Subcutaneous abdominal adipose tissue (tissue), 5 donors: ENCODE measurements around the gene CNTN4.
A peak's percentile ranks its signal among the peaks of the same experiment; 100 is the strongest.

Experiments
- H3K27ac ChIP-seq: one replicate; pipeline ENCODE4 v1.7.0; 2013; ENCODE audit warnings: low read depth, mild to moderate bottlenecking, inconsistent platforms, low read length, moderate library complexity
- H3K27me3 ChIP-seq, 5 donors: one replicate each; pipeline ENCODE4 v1.7.0; 2013; ENCODE audit warnings: low read length in 5 of 5, inconsistent platforms in 1 of 5; ENCODE audit not compliant: control insufficient read depth in 5 of 5, insufficient read depth in 4 of 5
- H3K36me3 ChIP-seq, 5 donors: one replicate each; pipeline ENCODE4 v1.7.0; 2013; ENCODE audit warnings: low read length in 5 of 5; ENCODE audit not compliant: control insufficient read depth in 5 of 5, insufficient read depth in 5 of 5
- H3K4me1 ChIP-seq, 5 donors: one replicate each; pipeline ENCODE4 v1.7.0; 2013; ENCODE audit warnings: low read length in 5 of 5, mild to moderate bottlenecking in 3 of 5, moderate library complexity in 1 of 5; ENCODE audit not compliant: control insufficient read depth in 5 of 5, insufficient read depth in 5 of 5
- H3K4me3 ChIP-seq, 5 donors: one replicate each; pipeline ENCODE4 v1.7.0; 2013; ENCODE audit warnings: low read length in 5 of 5, low read depth in 1 of 5
- H3K9ac ChIP-seq, 5 donors: one replicate each; pipeline ENCODE4 v1.7.0; 2013; ENCODE audit warnings: low read length in 5 of 5, mild to moderate bottlenecking in 4 of 5, moderate library complexity in 3 of 5
- H3K9me3 ChIP-seq, 5 donors: one replicate each; pipeline ENCODE4 v1.7.0; 2013; ENCODE audit warnings: low read length in 5 of 5; ENCODE audit not compliant: control insufficient read depth in 5 of 5
- donor health status: healthy.
- donor health status: healthy.
- donor health status: healthy.
- donor health status: healthy.
- donor health status: healthy.

Gene CNTN4

DNA sequence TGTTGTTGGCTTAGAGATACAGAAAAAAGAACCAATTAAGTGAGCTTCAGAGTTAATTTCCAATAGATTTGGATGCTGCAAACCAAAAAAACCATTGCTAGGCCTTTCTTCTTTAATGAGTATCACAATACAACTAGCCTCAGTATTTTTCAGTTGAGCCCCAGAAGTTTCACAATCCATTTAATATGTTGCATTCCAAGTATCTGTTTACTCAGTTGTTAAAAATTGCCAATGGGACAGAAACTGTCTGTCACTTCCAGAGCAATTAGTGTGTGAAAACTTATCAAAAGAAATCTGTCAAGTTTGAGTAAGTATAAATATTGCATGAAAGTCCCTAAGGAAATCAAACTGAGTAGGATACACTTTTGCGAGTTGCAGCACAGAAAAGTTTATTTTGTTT lies 763.7 kb downstream of the CNTN4 start:
- Histone ChIP-seq H3K9ac (no peak overlapping the region), H3K4me3 (no peak overlapping the region), H3K27ac (no peak overlapping the region), H3K9me3 (no peaks in the 10 kb centered on the region), H3K27me3 (no peaks in the 10 kb centered on the region), H3K36me3 (no peaks in the 10 kb centered on the region), H3K4me1 (peaks cover 0 to 5% (median 0%) of the 10 kb centered on the region in 5 donors)

GRCh38 chr3:2863127-2863526 lies 764.5 kb downstream of the CNTN4 start:
- peaks cover 0 to 5% (median 0%) of the 10 kb centered on the region in 5 donors for H3K4me1 ChIP-seq
- no peaks in the 10 kb centered on the region for H3K36me3 ChIP-seq
- H3K27ac ChIP-seq, result no peak overlapping the region
- H3K27me3 ChIP-seq, result no peaks in the 10 kb centered on the region
- H3K9ac ChIP-seq, result no peak overlapping the region
- H3K9me3 ChIP-seq, result no peaks in the 10 kb centered on the region
- H3K4me3 ChIP-seq, result no peak overlapping the region

GRCh38 chr3:2869905-2870304 lies 771.2 kb downstream of the CNTN4 start:
- Histone ChIP-seq H3K4me3 (no peak overlapping the region), H3K4me1 (peaks cover 0 to 24% (median 9%) of the 10 kb centered on the region in 5 donors), H3K36me3 (no peaks in the 10 kb centered on the region), H3K27me3 (no peaks in the 10 kb centered on the region), H3K9me3 (no peaks in the 10 kb centered on the region), H3K27ac (no peak overlapping the region), H3K9ac (no peak overlapping the region)

DNA sequence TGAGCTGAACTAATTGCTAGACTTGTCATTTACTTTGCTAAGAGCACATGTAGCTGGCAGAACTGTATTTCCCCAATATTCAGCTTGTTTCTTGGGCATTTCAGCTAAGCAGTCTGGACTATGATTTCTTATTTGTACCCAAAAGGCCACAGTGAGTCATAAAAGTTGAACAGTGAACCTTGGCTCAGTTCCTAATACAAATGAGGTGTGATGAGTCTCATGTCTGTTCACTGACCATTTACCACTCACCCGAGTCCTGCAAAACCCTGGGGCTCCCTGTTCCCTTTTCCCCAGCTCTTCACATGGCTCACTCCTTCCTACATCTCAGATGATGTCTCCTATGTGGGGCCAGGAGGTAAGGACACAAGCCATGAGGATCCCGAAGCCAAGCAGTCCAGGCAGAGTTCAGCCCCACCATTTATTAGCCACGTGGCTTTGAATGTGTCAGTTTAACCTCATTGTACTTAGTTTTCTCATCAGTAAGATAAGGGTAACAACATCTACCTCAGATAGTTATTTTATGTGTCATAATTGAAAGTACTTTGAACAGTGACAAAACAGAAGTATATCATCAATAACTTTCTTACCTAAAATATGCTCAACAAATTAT lies 772.2 kb downstream of the CNTN4 start:
- H3K9me3 ChIP-seq, result no peaks in the 10 kb centered on the region
- H3K4me1 ChIP-seq, result peaks cover 0 to 24% (median 9%) of the 10 kb centered on the region in 5 donors
- H3K4me3 ChIP-seq, result no peak overlapping the region
- H3K9ac ChIP-seq, result no peak overlapping the region
- H3K36me3 ChIP-seq, result no peaks in the 10 kb centered on the region
- no peak overlapping the region for H3K27ac ChIP-seq
- no peaks in the 10 kb centered on the region for H3K27me3 ChIP-seq

- Histone ChIP-seq H3K36me3 (no peaks in the 10 kb centered on the region), H3K27me3 (no peaks in the 10 kb centered on the region), H3K9ac (no peak overlapping the region), H3K27ac (peak overlapping the region; percentile 43), H3K4me1 (peaks cover 0 to 24% (median 9%) of the 10 kb centered on the region in 5 donors), H3K4me3 (no peak overlapping the region), H3K9me3 (no peaks in the 10 kb centered on the region)
Observed at GRCh38 chr3:2872884-2873283, 774.2 kb downstream of the CNTN4 start.

DNA sequence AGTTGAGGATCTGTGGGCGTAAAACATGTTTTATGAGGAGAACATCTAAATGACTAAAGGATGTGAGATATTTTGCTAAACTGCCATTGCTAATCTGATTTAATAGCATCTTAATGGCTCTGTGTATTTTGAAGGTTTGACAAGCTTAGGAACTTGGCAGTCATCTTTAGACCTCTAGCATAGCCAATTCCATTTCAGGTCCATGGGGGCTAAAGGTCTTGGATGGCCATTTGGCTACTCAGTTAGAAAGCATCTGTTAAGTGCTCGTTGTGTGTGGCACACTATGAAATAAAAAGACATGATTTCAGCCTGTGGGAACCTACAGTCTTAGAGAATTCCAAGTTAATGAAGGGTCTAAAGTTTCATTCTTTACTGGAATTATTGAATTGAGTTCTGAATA lies 775.3 kb downstream of the CNTN4 start:
- Histone ChIP-seq H3K27ac (peak overlapping the region; percentile 43), H3K27me3 (no peaks in the 10 kb centered on the region), H3K9me3 (no peaks in the 10 kb centered on the region), H3K4me1 (peaks cover 0 to 24% (median 9%) of the 10 kb centered on the region in 5 donors), H3K9ac (no peak overlapping the region), H3K4me3 (no peak overlapping the region), H3K36me3 (no peaks in the 10 kb centered on the region)

GRCh38 chr3:2875699-2876098 lies 777.0 kb downstream of the CNTN4 start:
- no peak overlapping the region for H3K27ac ChIP-seq
- no peaks in the 10 kb centered on the region for H3K36me3 ChIP-seq
- peaks cover 0 to 24% (median 9%) of the 10 kb centered on the region in 5 donors for H3K4me1 ChIP-seq
- no peak overlapping the region for H3K9ac ChIP-seq
- no peak overlapping the region for H3K4me3 ChIP-seq
- H3K9me3 ChIP-seq, result no peaks in the 10 kb centered on the region
- H3K27me3 ChIP-seq, result no peaks in the 10 kb centered on the region

DNA sequence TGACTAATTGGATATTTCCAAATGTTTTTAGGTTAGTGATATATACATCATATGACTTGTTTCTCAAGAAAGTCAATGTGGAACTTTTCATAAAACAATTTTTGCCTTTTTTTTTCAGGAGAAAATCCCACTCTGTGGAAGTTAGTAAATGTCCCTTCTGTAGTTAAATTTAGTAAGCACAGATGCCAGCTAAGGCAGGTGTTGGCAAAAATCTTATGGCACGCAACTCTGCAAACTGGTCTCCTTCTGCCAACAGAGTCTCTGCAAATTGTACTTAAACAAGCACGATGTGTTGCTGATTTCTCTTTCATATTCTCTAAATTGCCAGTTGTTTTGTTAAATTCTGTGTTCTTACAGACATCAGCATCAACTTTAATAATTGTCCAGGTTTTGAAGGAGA lies 777.7 kb downstream of the CNTN4 start:
- H3K4me3 ChIP-seq, result no peak overlapping the region
- no peaks in the 10 kb centered on the region for H3K27me3 ChIP-seq
- peaks cover 0 to 24% (median 9%) of the 10 kb centered on the region in 5 donors for H3K4me1 ChIP-seq
- H3K9me3 ChIP-seq, result no peaks in the 10 kb centered on the region
- H3K36me3 ChIP-seq, result no peaks in the 10 kb centered on the region
- no peak overlapping the region for H3K9ac ChIP-seq
- H3K27ac ChIP-seq, result no peak overlapping the region

GRCh38 chr3:2879023-2879422 lies 780.4 kb downstream of the CNTN4 start:
- Histone ChIP-seq H3K4me1 (peaks cover 0 to 6% (median 0%) of the 10 kb centered on the region in 5 donors), H3K36me3 (no peaks in the 10 kb centered on the region), H3K9me3 (no peaks in the 10 kb centered on the region), H3K27ac (no peak overlapping the region), H3K4me3 (no peak overlapping the region), H3K9ac (no peak overlapping the region), H3K27me3 (no peaks in the 10 kb centered on the region)

- no peak overlapping the region for H3K27ac ChIP-seq
- H3K9me3 ChIP-seq, result no peaks in the 10 kb centered on the region
- no peak overlapping the region for H3K9ac ChIP-seq
- no peak overlapping the region for H3K4me3 ChIP-seq
- H3K27me3 ChIP-seq, result no peaks in the 10 kb centered on the region
- no peaks in the 10 kb centered on the region for H3K4me1 ChIP-seq
- no peaks in the 10 kb centered on the region for H3K36me3 ChIP-seq
Observed at GRCh38 chr3:2879587-2879986, 780.9 kb downstream of the CNTN4 start.
